HS-27A (cell line): ENCODE results near the gene TBL1Y.
"Not testable (repeated sequence)": the region's sequence is repeated elsewhere in the genome, so short reads cannot be mapped to it uniquely, and the experiment has no call there.

Source experiments
- DNase-seq: peaks from one replicate; pipeline ENCODE4 v3.0.0-alpha.2; 2012; ENCODE audit warnings: low read depth, missing footprints

Gene TBL1Y

GRCh38 chrY:6974971-6975370 lies 64.5 kb downstream of the TBL1Y start:
- DNase-seq: no peak

- DNase-seq: no peak
These were observed 67.3 kb downstream of the TBL1Y start for GRCh38 chrY:6977783-6978182.

GRCh38 chrY:6983221-6983620 lies 72.7 kb downstream of the TBL1Y start:
- no peak for DNase-seq

GRCh38 chrY:6987811-6988210 lies 77.3 kb downstream of the TBL1Y start:
- no peak for DNase-seq

GRCh38 chrY:6989886-6990620 lies 79.6 kb downstream of the TBL1Y start:
- no peak for DNase-seq

- DNase-seq: no peak
These were observed 81.5 kb downstream of the TBL1Y start for GRCh38 chrY:6992041-6992440.

GRCh38 chrY:6995987-6996386 lies 85.5 kb downstream of the TBL1Y start:
- DNase-seq: no peak

GRCh38 chrY:6997503-6998066 lies 87.1 kb downstream of the TBL1Y start:
- no peak for DNase-seq

- no peak for DNase-seq
These were observed 89.4 kb downstream of the TBL1Y start for GRCh38 chrY:6999905-7000304.

GRCh38 chrY:7002581-7002980 lies 92.1 kb downstream of the TBL1Y start:
- DNase-seq: no peak

GRCh38 chrY:7007911-7008310 lies 97.4 kb downstream of the TBL1Y start:
- no peak for DNase-seq

GRCh38 chrY:7008578-7009355 lies 98.3 kb downstream of the TBL1Y start:
- no peak for DNase-seq

- no peak for DNase-seq
These were observed 102.6 kb downstream of the TBL1Y start for GRCh38 chrY:7013051-7013450.

- no peak for DNase-seq
These were observed 106.0 kb downstream of the TBL1Y start for GRCh38 chrY:7016521-7016920.

GRCh38 chrY:7017244-7018080 lies 107.0 kb downstream of the TBL1Y start:
- DNase-seq: no peak

- DNase-seq: no peak
These were observed 128.5 kb downstream of the TBL1Y start for GRCh38 chrY:7039037-7039436.

- DNase-seq: no peak
These were observed 130.2 kb downstream of the TBL1Y start for GRCh38 chrY:7040662-7041061.

GRCh38 chrY:7041983-7042382 lies 131.5 kb downstream of the TBL1Y start:
- DNase-seq: no peak

GRCh38 chrY:7052461-7052860 lies 142.0 kb downstream of the TBL1Y start:
- DNase-seq: not testable (repeated sequence)

GRCh38 chrY:7056886-7057285 lies 146.4 kb downstream of the TBL1Y start:
- DNase-seq: no peak

GRCh38 chrY:7078725-7079124 lies 168.2 kb downstream of the TBL1Y start:
- no peak for DNase-seq

GRCh38 chrY:7080548-7080947 lies 170.1 kb downstream of the TBL1Y start:
- not testable (repeated sequence) for DNase-seq
